ENCODE data around the gene TMEM132D.

DNA sequence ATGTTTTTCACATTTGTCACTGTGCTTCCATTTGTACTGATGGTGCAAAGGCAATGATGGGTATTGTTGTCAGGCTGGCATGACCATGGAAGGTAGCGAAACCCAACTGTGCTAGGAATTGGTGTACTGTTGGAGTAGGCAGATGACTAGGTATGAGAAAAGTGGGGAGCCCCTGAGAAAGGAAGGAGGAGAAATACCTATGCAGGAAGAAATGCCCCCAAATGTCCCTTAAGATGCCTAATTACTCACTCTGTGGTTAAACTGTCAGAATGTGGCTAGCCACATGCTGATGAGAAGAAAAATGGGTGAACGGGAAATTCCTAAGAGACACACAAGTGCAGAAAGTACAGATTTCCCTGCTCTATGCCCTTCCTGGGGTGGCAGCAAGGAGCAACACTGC is 339.1 kb downstream of the TMEM132D start:
- TF ChIP-seq, protein P1, sequence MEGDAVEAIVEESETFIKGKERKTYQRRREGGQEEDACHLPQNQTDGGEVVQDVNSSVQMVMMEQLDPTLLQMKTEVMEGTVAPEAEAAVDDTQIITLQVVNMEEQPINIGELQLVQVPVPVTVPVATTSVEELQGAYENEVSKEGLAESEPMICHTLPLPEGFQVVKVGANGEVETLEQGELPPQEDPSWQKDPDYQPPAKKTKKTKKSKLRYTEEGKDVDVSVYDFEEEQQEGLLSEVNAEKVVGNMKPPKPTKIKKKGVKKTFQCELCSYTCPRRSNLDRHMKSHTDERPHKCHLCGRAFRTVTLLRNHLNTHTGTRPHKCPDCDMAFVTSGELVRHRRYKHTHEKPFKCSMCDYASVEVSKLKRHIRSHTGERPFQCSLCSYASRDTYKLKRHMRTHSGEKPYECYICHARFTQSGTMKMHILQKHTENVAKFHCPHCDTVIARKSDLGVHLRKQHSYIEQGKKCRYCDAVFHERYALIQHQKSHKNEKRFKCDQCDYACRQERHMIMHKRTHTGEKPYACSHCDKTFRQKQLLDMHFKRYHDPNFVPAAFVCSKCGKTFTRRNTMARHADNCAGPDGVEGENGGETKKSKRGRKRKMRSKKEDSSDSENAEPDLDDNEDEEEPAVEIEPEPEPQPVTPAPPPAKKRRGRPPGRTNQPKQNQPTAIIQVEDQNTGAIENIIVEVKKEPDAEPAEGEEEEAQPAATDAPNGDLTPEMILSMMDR (IDR thresholded peaks at IDR 0.05) = no peak
- no peak for TF ChIP-seq POLR2AphosphoS5 (IDR thresholded peaks at IDR 0.05)
- no peak for TF ChIP-seq POLR2A (IDR thresholded peaks at IDR 0.05)

Data from gastroesophageal sphincter (tissue), 3 donors.